KOPT-K1 (cell line): ENCODE results near the gene ACBD3.

Experiments used
- H3K27ac ChIP-seq: fragments of 200-600 bp; sonication (generic); 2 replicates; pipeline ENCODE4 v1.5.1; 2016; ENCODE audit warnings: antibody characterized with exemption, mild to moderate bottlenecking, low read depth, low read length; ENCODE audit not compliant: poor library complexity, severe bottlenecking
- H3K36me3 ChIP-seq: fragments of 200-600 bp; sonication (generic); 2 replicates; pipeline ENCODE4 v1.5.1; 2017; ENCODE audit warnings: antibody characterized with exemption, mild to moderate bottlenecking, low read length, moderate library complexity; ENCODE audit not compliant: insufficient read depth
- H3K9me3 ChIP-seq: fragments of 200-600 bp; sonication (generic); 2 replicates; pipeline ENCODE4 v1.5.1; 2017; ENCODE audit warnings: antibody characterized with exemption, low read length, mild to moderate bottlenecking; ENCODE audit not compliant: insufficient read depth, poor library complexity, severe bottlenecking

ACBD3 gene

DNA sequence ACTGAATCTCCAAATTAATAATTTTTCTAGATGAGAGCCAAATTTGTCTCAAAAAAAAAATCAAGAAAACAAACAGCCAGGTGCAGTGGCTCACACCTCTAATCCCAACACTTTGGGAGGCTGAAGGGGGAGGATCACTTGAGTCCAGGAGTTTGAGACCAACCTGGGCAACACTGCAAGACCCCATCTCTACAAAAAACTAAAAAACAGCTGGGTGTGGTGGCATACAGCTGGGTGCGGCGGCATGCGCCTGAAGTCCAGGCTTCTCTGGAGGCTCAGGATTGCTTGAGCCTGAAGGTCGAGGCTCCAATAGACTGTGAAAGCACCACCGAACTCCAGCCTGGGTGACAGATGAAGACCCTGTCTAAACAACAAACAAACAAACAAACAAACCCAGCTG lies 14.0 kb downstream of the ACBD3 start:
- H3K27ac ChIP-seq, result no peak overlapping the region

GRCh38 chr1:226166341-226166740 lies 20.2 kb downstream of the ACBD3 start:
- no peak overlapping the region for H3K27ac ChIP-seq
- H3K36me3 ChIP-seq, result peaks cover 45% of the 10 kb centered on the region
- H3K9me3 ChIP-seq, result no peaks in the 10 kb centered on the region

More for the DNA sequence above, 14.0 kb downstream of the ACBD3 start:
- Histone ChIP-seq H3K36me3 (no peaks in the 10 kb centered on the region; the same call in 1 of the 2 replicates), H3K9me3 (no peaks in the 10 kb centered on the region)

DNA sequence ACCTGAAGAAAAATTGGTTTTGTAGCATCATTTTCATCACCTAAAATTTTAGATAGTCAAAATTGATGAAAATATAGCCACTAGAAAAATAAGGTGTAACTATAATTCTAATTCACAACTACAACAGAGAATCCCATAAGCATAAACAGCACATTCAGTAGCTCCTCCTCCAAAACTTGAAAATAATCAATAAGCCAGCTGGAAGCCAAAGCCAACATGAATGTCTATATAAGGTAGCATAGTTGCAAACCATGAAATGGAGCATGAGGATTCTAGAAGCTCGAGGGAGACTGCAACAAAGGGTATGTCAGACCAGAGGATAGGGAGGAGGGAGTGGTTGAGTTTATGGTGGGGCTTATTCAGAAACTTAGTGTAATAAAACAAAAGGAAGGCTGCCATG lies 22.4 kb downstream of the ACBD3 start:
- Histone ChIP-seq H3K36me3 (peaks cover 67% of the 10 kb centered on the region), H3K9me3 (no peaks in the 10 kb centered on the region), H3K27ac (no peak overlapping the region)

- Histone ChIP-seq H3K36me3 (peaks cover 79% of the 10 kb centered on the region), H3K9me3 (no peaks in the 10 kb centered on the region), H3K27ac (no peak overlapping the region)
Observed at GRCh38 chr1:226162898-226163297, 23.6 kb downstream of the ACBD3 start.

DNA sequence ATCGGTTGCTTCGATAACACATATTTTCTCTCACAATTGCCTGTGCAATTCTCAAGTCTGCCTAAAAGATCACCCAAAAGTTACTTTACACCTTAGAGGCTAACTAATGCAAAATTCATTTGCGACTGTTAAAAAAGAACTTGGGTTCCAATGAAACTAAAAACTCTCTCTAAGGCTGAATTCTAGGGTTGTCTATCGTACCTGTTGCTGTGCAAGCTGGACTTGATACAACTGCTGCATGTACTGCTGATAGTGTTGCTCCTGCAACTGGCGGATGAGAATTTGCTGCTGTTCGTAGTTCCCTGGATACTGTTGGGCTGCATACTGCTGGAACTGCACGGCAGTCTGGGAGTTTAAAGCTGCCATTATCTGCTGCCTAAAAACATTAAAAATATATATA lies 27.6 kb downstream of the ACBD3 start:
- H3K36me3 ChIP-seq, result peaks cover 96% of the 10 kb centered on the region

GRCh38 chr1:226158457-226158856 lies 28.1 kb downstream of the ACBD3 start:
- no peak overlapping the region for H3K27ac ChIP-seq

More for the DNA sequence above, 27.6 kb downstream of the ACBD3 start:
- H3K27ac ChIP-seq, result no peak overlapping the region
- H3K9me3 ChIP-seq, result no peaks in the 10 kb centered on the region

GRCh38 chr1:226157761-226158316 lies 28.7 kb downstream of the ACBD3 start:
- H3K36me3 ChIP-seq, result peaks cover 96% of the 10 kb centered on the region
- no peak overlapping the region for H3K27ac ChIP-seq
- no peaks in the 10 kb centered on the region for H3K9me3 ChIP-seq

More at GRCh38 chr1:226158457-226158856, 28.1 kb downstream of the ACBD3 start:
- peaks cover 96% of the 10 kb centered on the region for H3K36me3 ChIP-seq
- no peaks in the 10 kb centered on the region for H3K9me3 ChIP-seq

DNA sequence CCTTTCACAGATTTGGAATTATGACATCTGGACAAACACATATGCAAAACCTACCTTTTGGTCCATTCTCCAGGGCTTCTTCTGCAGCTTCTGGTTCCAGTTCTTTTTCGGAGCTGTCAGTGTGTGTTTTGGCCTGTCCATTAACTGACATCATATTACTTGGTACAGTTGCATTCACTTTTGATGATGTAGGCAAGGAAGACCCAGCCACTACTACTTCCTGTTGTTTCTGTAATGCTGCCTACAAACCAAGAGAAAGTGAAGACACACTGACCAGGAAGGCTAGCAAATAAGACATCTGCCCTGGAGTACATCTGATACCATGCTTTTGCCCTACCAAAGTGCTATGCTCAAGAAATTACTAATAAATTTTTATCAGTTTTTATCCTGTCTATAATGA lies 31.9 kb downstream of the ACBD3 start:
- Histone ChIP-seq H3K36me3 (peaks cover 93% of the 10 kb centered on the region), H3K27ac (no peak overlapping the region), H3K9me3 (no peaks in the 10 kb centered on the region)

GRCh38 chr1:226149806-226150205 lies 36.7 kb downstream of the ACBD3 start:
- H3K9me3 ChIP-seq, result no peaks in the 10 kb centered on the region
- peaks cover 92% of the 10 kb centered on the region for H3K36me3 ChIP-seq
- no peak overlapping the region for H3K27ac ChIP-seq

DNA sequence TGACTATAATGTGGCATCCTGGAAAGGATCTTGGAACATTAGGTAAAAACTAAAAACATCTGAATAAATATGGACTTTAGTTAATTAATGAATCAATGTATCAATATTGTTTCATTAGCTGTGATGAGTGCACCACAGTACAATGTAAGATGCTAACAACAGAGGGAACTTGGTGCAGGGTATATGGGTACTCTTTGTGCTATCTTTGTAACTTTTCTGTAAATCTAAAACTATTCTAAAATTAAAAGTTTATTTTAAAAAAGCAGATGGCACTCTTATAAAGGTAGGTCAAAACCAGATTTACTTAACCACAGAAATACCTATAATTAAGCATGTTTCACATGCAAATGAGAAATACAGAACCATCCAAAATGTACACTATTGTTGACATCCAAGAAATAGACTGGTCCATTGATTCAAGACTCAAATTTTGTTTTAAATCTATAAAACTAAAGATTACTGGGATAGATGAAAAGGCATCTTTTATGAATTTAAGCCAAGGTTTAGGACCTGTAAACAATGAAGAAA lies 38.4 kb downstream of the ACBD3 start:
- peaks cover 87% of the 10 kb centered on the region for H3K36me3 ChIP-seq

GRCh38 chr1:226144045-226144444 lies 42.5 kb downstream of the ACBD3 start:
- H3K36me3 ChIP-seq, result peaks cover 51% of the 10 kb centered on the region
- no peak overlapping the region for H3K27ac ChIP-seq
- no peaks in the 10 kb centered on the region for H3K9me3 ChIP-seq

More for the DNA sequence above, 38.4 kb downstream of the ACBD3 start:
- Histone ChIP-seq H3K27ac (no peak overlapping the region), H3K9me3 (no peaks in the 10 kb centered on the region)

GRCh38 chr1:226135709-226136108 lies 50.8 kb downstream of the ACBD3 start:
- Histone ChIP-seq H3K9me3 (no peaks in the 10 kb centered on the region), H3K36me3 (no peaks in the 10 kb centered on the region), H3K27ac (no peak overlapping the region)

GRCh38 chr1:226135059-226135651 lies 51.4 kb downstream of the ACBD3 start:
- Histone ChIP-seq H3K9me3 (no peaks in the 10 kb centered on the region), H3K36me3 (no peaks in the 10 kb centered on the region), H3K27ac (no peak overlapping the region)

- H3K9me3 ChIP-seq, result no peaks in the 10 kb centered on the region
- no peak overlapping the region for H3K27ac ChIP-seq
- H3K36me3 ChIP-seq, result no peaks in the 10 kb centered on the region
Observed at GRCh38 chr1:226134170-226135058, 52.1 kb downstream of the ACBD3 start.

DNA sequence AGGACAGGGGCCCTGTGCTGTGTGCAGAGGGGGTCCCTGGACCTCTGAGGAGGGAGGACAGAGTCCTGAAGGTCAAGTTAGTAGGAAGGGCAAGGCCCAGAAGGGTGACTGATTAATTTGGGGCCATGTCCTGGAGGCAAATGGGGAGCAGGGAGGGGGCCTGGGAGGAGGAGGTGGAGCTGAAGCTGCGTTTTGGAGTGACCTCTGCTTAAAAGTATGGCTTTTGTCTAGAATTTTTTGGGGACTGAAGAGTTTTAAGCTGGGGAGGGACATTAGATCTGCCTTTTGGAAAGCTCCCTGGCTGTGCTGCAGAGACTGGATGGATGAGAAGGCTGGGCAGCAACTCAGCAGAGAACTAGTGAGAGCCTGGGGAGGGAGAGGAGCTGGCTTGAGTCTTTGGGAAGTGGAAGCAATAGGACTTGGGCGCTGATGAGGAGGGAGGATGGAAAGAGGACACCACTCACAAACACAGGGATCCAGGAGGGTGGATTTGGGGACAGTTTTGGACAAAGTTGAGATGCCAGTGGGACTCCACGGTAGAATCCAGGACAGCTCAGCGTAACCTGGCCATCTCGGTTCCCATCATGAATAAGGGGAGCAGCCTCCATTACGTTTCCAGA lies 52.9 kb downstream of the ACBD3 start:
- Histone ChIP-seq H3K27ac (no peak overlapping the region), H3K9me3 (no peaks in the 10 kb centered on the region), H3K36me3 (no peaks in the 10 kb centered on the region)
